HG03064 (cell line): Measurements from ENCODE around the gene EMP1.
"Not testable (repeated sequence)": the region's sequence is repeated elsewhere in the genome, so short reads cannot be mapped to it uniquely, and the experiment has no call there.

Experiments used
- ATAC-seq: cut with Tn5 transposase; IDR thresholded peaks from one replicate; pipeline ENCODE4 v1.9.1; 2021; ENCODE audit warnings: low read depth; ENCODE audit not compliant: unreplicated experiment

The EMP1 gene

DNA sequence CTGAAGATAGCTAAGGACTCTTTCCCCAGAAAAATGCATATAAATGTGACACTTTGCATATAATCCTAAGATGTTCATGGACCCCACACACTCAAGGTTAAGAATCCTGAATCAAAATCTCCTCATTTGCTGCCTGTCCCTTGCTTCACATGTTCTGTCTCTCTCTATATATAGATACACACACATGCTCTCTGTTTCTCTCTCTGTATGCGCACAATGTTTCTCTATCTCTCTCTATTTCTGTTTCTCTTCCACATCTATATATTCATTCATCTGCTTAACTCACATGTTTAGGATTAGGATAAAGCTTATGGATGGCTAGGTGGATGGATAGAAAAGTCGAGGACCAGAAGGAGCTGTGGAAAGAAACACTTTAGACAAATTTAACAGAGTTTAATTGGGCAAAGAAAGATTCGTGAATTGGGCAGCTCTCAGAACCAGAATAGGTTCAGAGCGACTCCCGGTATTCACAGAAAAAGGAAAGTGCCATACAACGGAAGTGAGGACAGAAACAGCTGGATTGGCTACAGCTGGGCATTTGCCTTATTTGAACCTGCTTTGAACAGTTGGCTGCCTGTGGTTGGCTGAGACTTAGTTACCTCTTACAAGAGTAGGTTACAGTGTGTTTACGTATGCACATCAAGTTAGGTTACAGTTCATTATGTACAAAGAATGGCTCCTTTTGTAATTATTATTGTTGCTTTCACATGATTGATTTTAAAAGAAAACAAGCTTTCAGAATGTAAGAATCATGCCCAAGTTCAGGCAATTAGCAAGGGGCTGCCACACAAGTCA, 57.6 kb downstream of the EMP1 start:
- no peak for ATAC-seq

DNA sequence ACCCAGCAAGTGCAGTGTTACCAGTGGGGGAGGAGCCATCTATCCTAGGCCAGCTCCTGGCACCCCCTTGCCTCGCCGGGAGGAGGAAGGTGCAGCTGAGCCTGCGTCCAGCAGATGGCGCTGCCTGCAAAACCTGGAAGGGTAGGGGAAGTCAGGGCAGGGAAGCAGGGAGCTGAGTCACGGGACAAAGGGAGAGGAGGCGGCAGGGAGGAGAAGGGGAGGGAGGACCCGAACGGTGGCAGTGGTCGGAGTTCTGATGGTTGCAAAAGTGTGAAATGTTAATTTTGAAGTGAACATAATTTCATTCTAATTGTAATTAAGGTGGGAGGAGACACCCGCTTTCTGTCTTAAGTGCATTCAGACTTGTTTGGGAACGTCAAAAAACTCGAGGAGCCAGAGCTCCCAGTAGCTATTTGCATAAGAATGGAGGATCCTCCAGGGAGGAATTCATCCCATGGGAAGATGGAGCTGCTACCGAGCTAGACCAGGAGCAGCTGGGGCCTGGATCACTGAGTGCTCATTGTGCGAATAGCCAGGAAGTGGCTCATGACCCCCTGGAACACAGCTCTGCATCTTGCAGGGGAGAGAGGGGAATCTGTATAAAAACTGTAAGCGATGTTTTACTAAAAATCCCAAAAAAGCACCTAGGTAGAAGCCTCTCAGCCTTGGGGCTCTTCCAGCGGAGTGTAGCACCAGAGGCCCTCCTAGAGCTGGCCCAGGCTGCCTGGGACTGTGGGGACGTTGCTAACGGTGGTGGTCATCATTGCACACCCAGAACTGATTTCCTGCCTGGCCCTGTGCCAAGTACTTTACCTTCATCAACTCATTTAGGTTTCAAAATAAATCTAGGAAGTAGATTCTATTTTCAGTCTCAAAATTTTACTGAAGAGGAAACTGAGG, 59.5 kb downstream of the EMP1 start:
- no peak for ATAC-seq

DNA sequence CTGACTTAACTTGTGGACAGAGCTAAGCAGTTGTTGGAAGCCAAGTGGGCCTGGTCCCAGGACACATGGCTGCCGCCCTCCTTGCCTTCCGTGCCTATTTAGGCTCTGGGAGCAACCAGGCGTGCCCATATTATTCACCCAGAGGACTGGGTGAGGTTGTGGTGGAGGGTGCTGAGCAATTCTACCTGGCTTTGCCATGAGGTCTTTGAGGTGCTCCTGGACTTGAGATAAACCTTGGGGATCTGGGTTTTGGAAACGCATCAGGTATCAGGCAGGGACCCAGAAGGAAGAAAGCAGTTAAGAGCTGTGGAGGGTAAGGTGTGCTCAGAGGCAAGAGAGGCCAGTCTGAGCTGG, 60.1 kb downstream of the EMP1 start:
- ATAC-seq, result no peak

DNA sequence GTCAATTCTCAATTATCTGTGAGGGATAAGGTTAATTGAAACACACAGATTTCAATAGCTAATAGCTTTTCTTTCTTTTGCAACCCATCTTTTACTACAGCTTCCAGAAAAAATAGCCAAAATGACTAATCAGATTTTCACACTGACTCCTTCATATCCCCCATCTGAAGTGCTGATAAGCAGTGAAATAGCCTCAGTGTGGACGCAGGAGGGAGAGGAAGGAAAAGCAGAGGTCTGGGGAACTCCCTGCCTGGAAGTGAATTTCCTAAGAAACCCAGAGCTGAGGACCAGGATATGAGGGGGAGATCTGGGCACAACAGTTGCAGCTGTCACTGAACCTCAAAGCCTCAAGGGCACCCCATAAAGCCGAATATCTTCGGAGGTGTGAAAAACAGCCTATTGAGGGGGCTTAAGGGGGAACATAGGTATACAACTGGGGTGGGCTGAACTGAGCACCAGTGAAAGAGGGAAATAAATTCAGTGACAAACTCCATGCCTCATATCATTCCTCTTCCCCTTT, 60.9 kb downstream of the EMP1 start:
- no peak for ATAC-seq

DNA sequence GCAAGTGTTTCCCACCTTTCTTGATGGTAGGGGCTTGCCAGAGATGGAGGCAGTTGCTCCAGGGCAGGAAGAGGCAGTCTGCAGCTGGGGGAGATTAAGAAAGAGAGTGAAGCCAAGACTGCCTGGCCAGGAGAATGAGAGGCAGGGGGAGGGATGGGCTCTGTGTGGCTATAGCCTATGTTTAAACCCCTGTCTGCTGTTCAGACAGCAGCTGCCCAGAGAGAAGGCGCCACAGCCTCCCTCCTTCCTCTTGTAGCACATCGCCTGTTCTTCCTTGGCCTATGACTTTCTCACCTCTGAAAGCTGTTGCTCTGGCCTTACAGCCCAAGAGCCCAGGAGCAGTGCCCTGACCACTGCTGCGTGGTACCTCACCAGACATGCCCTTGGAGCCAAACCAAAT, 61.7 kb downstream of the EMP1 start:
- ATAC-seq, result no peak

DNA sequence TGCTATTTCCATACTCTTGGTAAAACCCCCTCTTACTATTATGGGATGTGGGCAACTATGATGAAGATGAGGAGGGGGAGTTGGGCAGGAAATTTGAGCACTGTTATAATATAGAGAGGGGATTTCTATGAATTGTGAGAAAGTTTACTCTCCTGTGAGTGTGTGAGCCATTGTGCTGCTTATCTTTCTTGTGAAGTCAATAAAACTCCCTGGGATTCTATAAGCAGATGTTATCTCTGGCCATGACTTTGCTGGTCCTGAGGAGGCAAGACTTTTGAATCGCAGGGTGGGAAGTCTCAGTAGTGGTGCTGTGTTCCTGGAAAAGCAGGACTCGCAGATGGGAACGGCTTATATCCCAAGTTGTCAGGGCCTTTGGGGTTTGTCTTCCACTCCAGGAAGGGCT, 62.2 kb downstream of the EMP1 start:
- no peak for ATAC-seq

DNA sequence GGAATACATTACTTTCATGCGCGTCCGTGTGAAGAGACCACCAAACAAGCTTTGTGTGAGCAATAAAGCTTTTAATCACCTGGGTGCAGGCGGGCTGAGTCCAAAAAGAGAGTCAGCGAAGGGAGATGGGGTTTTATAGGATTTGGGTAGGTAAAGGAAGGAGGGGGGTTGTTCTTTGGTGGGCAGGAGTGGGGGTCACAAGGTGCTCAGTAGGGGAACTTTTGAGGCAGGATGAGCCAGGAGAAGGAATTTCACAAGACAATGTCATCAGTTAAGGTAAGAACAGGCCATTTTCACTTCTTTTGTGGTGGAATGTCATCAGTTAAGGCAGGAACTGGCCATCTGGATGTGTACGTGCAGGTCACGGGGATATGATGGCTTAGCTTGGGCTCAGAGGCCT, 63.1 kb downstream of the EMP1 start:
- ATAC-seq, result not testable (repeated sequence)

DNA sequence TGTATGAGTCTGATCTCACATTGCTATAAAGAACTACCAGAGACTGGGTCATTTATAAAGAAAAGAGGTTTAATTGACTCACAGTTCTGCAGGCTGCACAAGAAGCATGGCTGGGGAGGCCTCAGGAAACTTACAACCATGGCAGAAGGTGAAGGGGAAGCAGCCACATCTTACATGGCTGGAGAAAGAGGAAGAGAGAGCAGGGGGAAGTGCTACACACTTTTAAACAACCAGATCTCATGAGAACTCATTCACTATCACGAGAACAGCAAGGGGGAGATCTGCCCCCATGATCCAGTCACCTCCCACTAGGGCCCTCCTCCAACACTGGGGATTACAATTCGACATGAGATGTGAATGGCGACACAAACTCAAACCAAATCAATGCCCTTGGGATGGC, 71.3 kb downstream of the EMP1 start:
- not testable (repeated sequence) for ATAC-seq

DNA sequence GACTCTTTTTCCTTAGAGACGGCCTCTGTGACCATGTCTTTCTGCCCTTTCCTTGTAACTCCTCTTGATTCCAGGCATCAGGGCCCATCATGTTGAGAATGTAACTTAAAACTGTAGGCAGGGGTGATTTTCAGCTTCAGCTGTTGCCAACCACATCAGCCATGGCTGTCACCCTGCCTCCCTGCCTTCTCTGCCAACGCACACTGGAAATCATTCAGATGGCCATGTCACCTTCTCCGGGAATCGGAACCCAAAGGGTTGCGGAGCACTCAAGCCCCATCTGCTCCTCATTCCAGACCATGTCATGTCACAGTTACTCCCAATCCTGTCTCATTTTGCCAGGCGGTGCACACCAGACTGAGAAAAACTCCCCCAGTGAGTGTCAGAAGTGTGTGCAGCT, 72.1 kb downstream of the EMP1 start:
- ATAC-seq, result no peak
